Heart left ventricle (tissue), 16 donors: ENCODE data around the gene UBE2Q1. TPM values are rescaled to one million over a fixed set of nuclear protein-coding genes. Genes with fewer than 3 reads are reported as not detected.

Experiments used
- ATAC-seq, 4 donors: fragments of 200-7000 bp; cut with Tn5 transposase; one replicate each; pipeline ENCODE4 v1.9.1; 2020 to 2022; ENCODE audit warnings: moderate library complexity in 4 of 4, mild to moderate bottlenecking in 3 of 4, moderate number of reproducible peaks in 1 of 4
- DNase-seq, 5 donors: peaks; one replicate each; pipeline ENCODE4 v3.0.0-alpha.2; 2020
- H3K27ac ChIP-seq, 12 donors: fragments of 200-600 bp; sonication (generic) in 4 of 12; one replicate each; pipeline versions ENCODE4 v1.5.0 to v1.8.0; 2016 to 2022; ENCODE audit warnings: mild to moderate bottlenecking in 2 of 12
- H3K27me3 ChIP-seq, 9 donors: fragments of 200-600 bp; sonication (generic) in 2 of 9; one replicate each; pipeline versions ENCODE4 v1.5.1 to v1.8.0; 2016 to 2022; ENCODE audit warnings: mild to moderate bottlenecking in 3 of 9
- H3K36me3 ChIP-seq, 9 donors: fragments of 200-600 bp; sonication (generic) in 2 of 9; one replicate each; pipeline versions ENCODE4 v1.5.0 to v1.8.0; 2018 to 2022; ENCODE audit warnings: mild to moderate bottlenecking in 2 of 9
- H3K4me1 ChIP-seq, 12 donors: fragments of 200-600 bp; sonication (generic) in 4 of 12; one replicate each; pipeline versions ENCODE4 v1.5.0 to v1.8.0; 2016 to 2022; ENCODE audit warnings: mild to moderate bottlenecking in 3 of 12
- H3K4me3 ChIP-seq, 12 donors: fragments of 200-600 bp; sonication (generic) in 4 of 12; one replicate each; pipeline versions ENCODE4 v1.5.0 to v1.8.0; 2017 to 2022; ENCODE audit warnings: mild to moderate bottlenecking in 9 of 12, moderate library complexity in 4 of 12
- H3K9me3 ChIP-seq, 12 donors: fragments of 200-600 bp; sonication (generic) in 4 of 12; one replicate each; pipeline versions ENCODE4 v1.5.0 to v1.8.0; 2016 to 2022; ENCODE audit warnings: mild to moderate bottlenecking in 1 of 12
- POLR2A ChIP-seq, 2 donors: fragments of 450-650 bp; IDR thresholded peaks; one replicate each; pipeline ENCODE4 v1.6.1; 2017; ENCODE audit warnings: antibody characterized with exemption in 2 of 2, mild to moderate bottlenecking in 2 of 2, moderate library complexity in 2 of 2
- WGBS, 4 donors: extraction: QIAGEN DNeasy Blood & Tissue Kit in 2 of 4; methylation state at CpG; one replicate each; pipeline versions ENCODE4 v1.1.5 to v1.1.7; 2013 to 2018; 5-methylcytosine and 5-hydroxymethylcytosine counted together
- intact Hi-C, 10 donors: fragments of 100-400 bp; cut with DNase I; formaldehyde crosslinking; loops; one replicate each; pipeline versions ENCODE4 v1.11.1 to v1.14.2; 2022
- polyA plus RNA-seq, 2 donors: library from polyadenylated mRNA; stranded (reverse); fragments of 200-250 nt; gene quantifications; one replicate each; pipeline ENCODE4 v1.2.3, GENCODE V29; 2013
- total RNA-seq, 9 donors: library from RNA; depleted of rRNA in 2 of 9; stranded (reverse); fragments of >200 nt in 2 of 9; fragmentation: NEBNext Ultra II Directional in 3 of 9; extraction: Animal tissue kit (Norgen Biotek cat#: 25700) in 3 of 9; gene quantifications; one replicate each; pipeline versions ENCODE4 v1.1.0 to v1.2.4, GENCODE V29; 2016 to 2023
- TF ChIP-seq, protein P1 (sequence below), 12 donors: fragments of 200-600 bp; sonication (generic) in 4 of 12; IDR thresholded peaks; one replicate each; pipeline versions ENCODE4 v1.5.0 to v1.8.0; 2018 to 2022; ENCODE audit warnings: antibody characterized with exemption in 12 of 12, mild to moderate bottlenecking in 5 of 12
- donor health status: ischemic (EF 13 %, LVEDD 7.1; RV severe dilation, severe dysfunction).
- donor health status: healthy with polysubstance abuse.
- donor health status: DM: no; HTN: yes; CAD: no.
- donor health status: DM: no; HTN: no; CAD: no.
- donor health status: ischemic (EF 25% LVEDD 6.9; RV normal size, moderate dysfunction).
- donor health status: ischemic (EF 25% LVEDD 5.7; RV mildly dilated, moderate dysfunction).
- donor health status: healthy.
- donor health status: DM: yes; HTN: yes; CAD: no.
- donor health status: ischemic (EF 35%, LVEDD 5.7; RV mildly dilated, moderate dysfunction).
- donor health status: nonischemic (EF 11% LVEDD 7.7; RV severe dilation, severe dysfunction).
- donor health status: DM: yes; HTN: yes; CAD: no.
- donor health status: PGD.
- donor health status: ischemic (EF 29% LVEDD 5.4; RV normal size, mild dysfunction).
- donor health status: nonischemic (EF 23%, LVEDD 6.1; RV moderate dilation, normal function).

The UBE2Q1 gene
- total and polyA plus RNA-seq, 11 donors: 22.1 to 79.4 (median 57.2) TPM

DNA sequence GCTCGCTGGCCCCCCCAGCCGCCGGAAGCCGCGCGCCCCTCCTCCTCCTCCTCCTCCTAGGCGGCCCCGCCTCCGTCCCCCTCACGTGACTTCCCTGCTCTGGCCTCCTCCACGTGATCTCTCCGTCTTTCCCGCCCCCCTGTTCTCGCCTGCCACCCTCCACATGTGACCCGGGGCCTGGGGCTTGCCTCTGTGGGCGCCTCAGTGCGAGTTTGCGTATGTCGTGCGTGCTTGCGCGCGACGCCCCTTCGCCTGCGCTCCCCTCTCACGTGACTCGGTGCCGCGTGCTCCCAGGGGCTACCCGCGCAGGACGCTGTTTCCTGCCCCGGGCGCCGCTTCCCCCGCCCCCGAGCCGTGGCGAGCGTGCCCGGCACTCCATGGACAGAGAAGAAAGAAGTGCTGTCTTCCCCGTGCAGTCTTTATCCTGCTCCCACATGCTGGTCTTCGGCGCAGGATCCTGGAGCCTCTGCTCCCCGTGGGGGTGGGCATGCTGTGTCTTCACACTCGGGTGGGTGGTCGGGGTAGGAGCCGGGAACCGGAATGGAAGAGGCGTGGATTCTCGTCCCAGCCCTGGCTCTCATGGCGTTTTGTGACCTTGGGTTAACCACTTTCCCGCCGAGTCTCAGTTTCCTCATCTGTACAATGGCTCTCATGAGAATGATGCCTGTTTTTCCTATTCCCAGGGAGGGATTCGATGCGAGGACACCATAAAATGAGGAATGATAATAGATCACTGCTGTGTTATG is 431 bp upstream of the UBE2Q1 start:
- intact Hi-C loops: loop anchor here in 8 of 10 donors (1.0 to 10.0 kb wide), 14 partner anchors 48 to 526 kb away; partner anchors contain the start of genes PMVK (in 3 of the 8), IL6R (in 2 of the 8), ADAR (in 1 of the 8) and KCNN3 (in 1 of the 8)
- TF ChIP-seq POLR2A (IDR thresholded peaks at IDR 0.05): peak in 1 of 2 donors; percentile 63
- TF ChIP-seq, protein P1, sequence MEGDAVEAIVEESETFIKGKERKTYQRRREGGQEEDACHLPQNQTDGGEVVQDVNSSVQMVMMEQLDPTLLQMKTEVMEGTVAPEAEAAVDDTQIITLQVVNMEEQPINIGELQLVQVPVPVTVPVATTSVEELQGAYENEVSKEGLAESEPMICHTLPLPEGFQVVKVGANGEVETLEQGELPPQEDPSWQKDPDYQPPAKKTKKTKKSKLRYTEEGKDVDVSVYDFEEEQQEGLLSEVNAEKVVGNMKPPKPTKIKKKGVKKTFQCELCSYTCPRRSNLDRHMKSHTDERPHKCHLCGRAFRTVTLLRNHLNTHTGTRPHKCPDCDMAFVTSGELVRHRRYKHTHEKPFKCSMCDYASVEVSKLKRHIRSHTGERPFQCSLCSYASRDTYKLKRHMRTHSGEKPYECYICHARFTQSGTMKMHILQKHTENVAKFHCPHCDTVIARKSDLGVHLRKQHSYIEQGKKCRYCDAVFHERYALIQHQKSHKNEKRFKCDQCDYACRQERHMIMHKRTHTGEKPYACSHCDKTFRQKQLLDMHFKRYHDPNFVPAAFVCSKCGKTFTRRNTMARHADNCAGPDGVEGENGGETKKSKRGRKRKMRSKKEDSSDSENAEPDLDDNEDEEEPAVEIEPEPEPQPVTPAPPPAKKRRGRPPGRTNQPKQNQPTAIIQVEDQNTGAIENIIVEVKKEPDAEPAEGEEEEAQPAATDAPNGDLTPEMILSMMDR (IDR thresholded peaks at IDR 0.05): no peak
- Histone ChIP-seq H3K36me3 (peaks cover 0 to 25% (median 19%) of the 10 kb centered on the region in 9 donors), H3K27ac (peak overlapping the region; percentile 85 to 97 (median 94)), H3K4me1 (peaks cover 3 to 35% (median 21%) of the 10 kb centered on the region in 12 donors), H3K9me3 (no peaks in the 10 kb centered on the region), H3K27me3 (no peaks in the 10 kb centered on the region), H3K4me3 (peak overlapping the region; percentile 10 to 98 (median 95))
- peak; percentile 97 to 98 (median 98) for ATAC-seq
- WGBS, 4 donors: 0 to 1% (median 0%) methylated on average over 11 to 57 of the region's 57 CpGs
- DNase-seq: peak; percentile 99 to 100 (median 99)

DNA sequence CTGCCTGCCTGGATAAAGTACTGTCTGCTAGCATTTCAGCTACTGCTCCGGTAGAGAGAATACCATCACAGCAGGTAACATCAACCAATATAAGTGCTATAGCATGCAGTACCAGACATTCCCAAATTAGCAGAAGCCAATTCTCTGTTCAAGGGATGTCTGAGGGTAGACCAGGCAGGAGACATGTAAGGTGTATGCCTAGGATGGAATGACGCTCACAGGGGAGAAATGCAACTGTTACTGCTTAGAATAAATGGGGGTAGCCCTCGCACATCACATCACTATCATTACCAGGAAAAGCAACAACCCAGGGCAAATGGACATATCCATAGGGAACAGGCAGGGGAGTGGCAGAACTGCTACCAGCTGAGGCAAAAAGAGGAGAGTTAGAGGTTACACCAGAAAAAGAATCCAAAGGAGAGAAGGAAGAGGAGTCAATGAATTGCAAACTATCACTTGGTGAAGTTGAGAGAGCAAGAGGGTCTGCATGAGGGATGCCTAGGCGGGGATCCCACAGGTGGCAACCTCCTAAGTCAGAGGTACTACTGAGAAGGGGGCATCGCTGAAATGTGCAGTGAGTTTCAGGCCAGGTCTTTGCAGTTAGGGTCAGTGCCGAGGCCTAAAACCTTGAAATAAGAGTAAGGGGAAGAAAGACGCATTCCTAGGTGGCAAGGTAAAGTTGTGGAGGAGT is 1.1 kb downstream of the UBE2Q1 start:
- 10 to 13% (median 11%) methylated on average over 7 of the region's 7 CpGs for WGBS, 4 donors
- H3K4me3 ChIP-seq: peak overlapping the region; percentile 67 to 98 (median 95)
- H3K36me3 ChIP-seq: peaks cover 0 to 40% (median 34%) of the 10 kb centered on the region in 9 donors
- H3K27ac ChIP-seq: peak overlapping the region in 11 of 12 donors; percentile 85 to 97 (median 93)
- TF ChIP-seq POLR2A (IDR thresholded peaks at IDR 0.05): no peak
- TF ChIP-seq, protein P1 (IDR thresholded peaks at IDR 0.05): no peak
- intact Hi-C loops: loop anchor here in 7 of 10 donors (5.0 to 10.0 kb wide), 10 partner anchors 50 to 527 kb away; partner anchors contain the start of genes IL6R (in 2 of the 7), ADAR (in 1 of the 7) and PMVK (in 1 of the 7)
- H3K27me3 ChIP-seq: no peaks in the 10 kb centered on the region
- no peak for ATAC-seq
- no peaks in the 10 kb centered on the region for H3K9me3 ChIP-seq
- no peak for DNase-seq
- H3K4me1 ChIP-seq: peaks cover 3 to 44% (median 27%) of the 10 kb centered on the region in 12 donors

DNA sequence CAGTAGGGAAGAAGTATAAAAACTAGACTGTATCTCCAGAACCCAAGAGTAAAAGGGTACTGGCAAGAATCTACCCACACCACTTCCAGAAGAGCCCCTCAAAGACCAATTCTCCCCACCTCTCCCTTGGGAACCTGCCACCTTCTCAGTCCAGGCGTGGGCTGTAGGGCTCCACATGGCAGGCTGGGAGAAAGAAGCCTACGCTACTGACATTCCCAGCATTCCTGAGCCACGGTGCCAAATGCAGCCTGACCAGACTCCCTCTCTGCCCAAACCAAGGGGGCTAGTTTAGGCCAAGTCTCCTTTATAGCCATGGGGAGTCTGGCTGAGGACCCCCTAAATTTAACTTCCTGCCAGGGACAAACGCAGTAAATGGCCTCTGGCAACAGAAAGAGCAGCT is 2.0 kb downstream of the UBE2Q1 start:
- intact Hi-C loops: loop anchor here in 7 of 10 donors (5.0 to 10.0 kb wide), 10 partner anchors 51 to 528 kb away; partner anchors contain the start of genes IL6R (in 2 of the 7), ADAR (in 1 of the 7) and PMVK (in 1 of the 7)
- Histone ChIP-seq H3K4me3 (peak overlapping the region in 9 of 12 donors; percentile 75 to 98 (median 96)), H3K9me3 (no peaks in the 10 kb centered on the region), H3K36me3 (peaks cover 2 to 50% (median 44%) of the 10 kb centered on the region in 9 donors), H3K27ac (peak overlapping the region in 11 of 12 donors; percentile 3 to 97 (median 92)), H3K27me3 (no peaks in the 10 kb centered on the region), H3K4me1 (peaks cover 3 to 44% (median 27%) of the 10 kb centered on the region in 12 donors)
- no peak for ATAC-seq
- TF ChIP-seq, protein P1 (IDR thresholded peaks at IDR 0.05): no peak
- TF ChIP-seq POLR2A (IDR thresholded peaks at IDR 0.05): no peak
- peak in 4 of 5 donors; percentile 39 to 53 (median 43) for DNase-seq
- WGBS, 4 donors: 13 to 19% (median 17%) methylated on average over 3 to 4 of the region's 4 CpGs
